Measurements from ENCODE around the gene PROCA1.
"Not testable (repeated sequence)": the region's sequence is repeated elsewhere in the genome, so short reads cannot be mapped to it uniquely, and the experiment has no call there.

The PROCA1 gene

DNA sequence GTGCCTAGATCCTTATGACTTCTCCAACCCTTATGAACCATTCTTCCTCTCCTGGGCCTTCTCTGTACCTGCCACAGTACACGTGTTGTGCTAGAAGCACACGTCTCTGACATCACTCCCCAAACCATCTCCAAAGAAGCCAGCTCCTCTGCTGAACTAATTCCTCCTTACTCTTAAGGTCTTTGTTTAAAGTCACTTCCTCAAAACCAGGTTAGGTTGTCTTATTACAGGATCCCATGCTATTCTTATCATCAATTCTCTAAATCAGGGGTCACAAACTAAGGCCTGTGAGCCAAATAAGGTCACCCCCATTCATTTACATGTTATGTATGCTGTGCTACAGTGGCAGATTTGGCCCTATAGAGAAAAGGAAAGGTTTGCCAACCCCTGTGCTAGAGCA, 45.7 kb downstream of the PROCA1 start:
- DNase-seq: no peak

DNA sequence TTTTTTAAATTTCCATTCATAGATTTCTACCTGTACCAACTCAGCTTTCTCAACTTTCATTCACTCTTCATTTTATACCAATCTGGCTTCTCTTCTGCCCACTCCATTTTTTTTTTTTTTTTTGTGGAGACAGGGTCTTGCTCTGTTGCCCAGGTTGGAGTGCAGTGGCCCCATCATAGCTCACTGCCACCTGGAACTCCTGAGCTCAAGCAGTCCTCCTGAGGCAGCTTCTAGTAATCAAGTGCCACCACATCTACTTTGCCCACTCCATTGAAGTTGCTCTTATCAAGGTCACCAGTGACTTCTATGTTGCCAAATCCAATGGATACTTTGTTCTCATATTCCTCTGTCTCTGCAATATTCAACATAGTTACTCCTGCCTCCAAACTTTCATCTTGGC, 48.0 kb downstream of the PROCA1 start:
- DNase-seq: no peak

DNA sequence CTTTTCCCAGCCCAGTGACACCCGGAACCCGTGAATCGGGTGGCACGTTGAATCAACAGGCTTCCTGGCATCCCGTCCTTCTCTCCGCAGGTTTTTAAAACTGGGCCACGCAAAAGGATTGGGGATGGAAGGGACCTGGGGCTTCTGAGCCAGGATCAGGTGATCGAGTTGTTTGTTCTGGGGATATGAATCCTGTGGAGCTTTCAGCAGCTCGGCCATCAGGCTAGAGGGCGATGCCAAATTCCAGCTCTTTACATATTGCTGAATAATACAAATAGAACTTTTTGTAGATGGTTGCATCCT, 49.2 kb downstream of the PROCA1 start:
- no peak for DNase-seq

DNA sequence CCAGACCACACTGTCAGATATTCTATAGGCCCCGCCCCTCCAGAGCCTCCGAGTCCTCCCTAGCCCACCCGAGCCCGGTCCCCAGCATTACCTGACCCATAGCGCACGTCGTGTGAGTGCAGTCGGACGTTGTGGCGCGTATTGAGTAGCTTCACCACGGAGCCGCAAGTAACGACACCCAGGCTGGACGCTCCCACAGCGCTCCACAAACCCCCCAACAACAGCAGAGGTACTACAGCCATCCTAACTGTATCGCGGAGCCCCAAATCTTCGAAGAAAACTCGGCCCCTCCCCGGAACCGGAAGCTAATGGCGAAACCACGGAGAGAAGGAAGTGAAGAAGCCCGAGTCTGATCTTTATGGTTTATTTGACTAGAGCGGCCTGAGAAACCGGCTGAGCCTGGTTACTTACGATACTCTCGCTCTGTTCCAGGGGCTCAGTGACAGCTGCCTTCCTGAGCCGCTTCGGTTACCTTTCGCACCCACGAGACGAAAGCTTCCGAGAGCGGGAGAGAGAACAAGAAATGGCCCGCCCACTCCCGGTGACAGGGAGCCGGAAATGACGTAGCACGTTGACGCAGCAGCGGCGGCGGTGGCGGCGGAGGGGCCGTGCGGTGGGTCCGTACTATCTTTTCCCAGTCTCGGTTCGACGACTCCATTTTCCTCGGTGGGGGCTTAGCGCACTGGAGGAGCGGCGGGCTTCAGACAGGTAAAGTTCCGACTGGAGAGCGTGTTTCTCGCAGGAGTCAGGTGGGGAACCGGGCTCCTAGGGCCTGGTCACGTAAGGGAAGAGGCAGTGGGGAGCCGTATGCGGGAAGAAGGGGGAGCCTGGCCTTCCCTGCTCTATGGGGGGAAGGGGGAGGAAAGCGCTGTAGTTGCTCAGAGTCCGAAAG, 49.8 kb downstream of the PROCA1 start, which contains the start of the genes SDF2 and SUPT6H:
Gene SDF2 (minus strand): TSS at position 272 of the 892 bp plus-strand sequence. CDS start 30 bp downstream, at position 242.
Gene SUPT6H (plus strand): TSS at position 571 of the 892 bp plus-strand sequence. CDS start 11,197 bp downstream, outside the sequence.
- DNase-seq: peak; percentile 98 to 99

DNA sequence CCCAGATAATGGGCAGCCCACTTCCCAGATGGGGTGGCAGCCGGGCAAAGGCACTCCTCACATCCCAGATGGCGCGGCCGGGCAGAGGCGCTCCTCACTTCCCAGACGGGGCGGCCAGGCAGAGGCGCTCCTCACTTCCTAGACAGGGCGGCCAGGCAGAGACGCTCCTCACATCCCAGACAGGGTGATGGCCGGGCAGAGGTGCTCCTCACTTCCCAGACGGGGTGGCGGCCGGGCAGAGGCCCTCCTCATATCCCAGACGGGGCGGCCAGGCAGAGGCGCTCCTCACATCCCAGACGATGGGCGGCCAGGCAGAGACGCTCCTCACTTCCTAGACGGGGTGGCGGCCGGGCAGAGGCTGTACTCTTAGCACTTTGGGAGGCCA, 52.2 kb downstream of the PROCA1 start:
- not testable (repeated sequence) for DNase-seq

DNA sequence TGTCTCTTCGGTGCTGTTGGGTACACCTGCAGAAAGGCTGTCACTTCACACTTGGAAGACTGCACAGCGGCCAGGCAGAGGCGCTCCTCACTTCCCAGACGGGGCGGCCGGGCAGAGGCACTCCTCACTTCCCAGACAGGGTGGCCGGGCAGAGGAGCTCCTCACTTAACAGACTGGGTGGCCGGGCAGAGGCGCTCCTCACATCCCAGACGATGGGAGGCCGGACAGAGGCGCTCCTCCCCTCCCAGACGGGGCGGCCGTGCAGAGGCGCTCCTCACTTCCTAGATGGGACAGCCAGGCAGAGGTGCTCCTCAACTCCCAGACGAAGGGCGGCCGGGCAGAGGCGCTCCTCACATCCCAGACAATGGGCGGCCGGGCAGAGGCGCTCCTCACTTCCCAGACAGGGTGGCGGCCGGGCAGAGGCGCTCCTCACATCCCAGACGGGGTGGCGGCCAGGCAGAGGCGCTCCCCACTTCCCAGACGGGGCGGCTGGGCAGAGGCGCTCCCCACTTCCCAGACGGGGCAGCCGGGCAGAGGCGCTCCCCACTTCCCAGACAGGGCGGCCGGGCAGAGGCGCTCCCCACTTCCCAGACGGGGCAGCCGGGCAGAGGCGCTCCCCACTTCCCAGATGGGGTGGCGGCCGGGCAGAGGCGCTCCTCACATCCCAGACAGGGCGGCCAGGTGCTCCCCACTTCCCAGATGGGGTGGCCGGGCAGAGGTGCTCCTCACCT, 52.8 kb downstream of the PROCA1 start:
- not testable (repeated sequence) for DNase-seq

DNA sequence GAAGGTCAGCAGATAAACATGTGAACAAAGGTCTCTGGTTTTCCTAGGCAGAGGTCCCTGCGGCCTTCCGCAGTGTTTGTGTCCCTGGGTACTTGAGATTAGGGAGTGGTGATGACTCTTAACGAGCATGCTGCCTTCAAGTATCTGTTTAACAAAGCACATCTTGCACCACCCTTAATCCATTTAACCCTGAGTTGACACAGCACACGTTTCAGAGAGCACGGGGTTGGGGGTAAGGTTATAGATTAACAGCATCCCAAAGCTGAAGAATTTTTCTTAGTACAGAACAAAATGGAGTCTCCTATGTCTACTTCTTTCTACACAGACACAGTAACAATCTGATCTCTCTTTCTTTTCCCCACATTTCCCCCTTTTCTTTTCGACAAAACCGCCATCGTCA, 53.3 kb downstream of the PROCA1 start:
- not testable (repeated sequence) for DNase-seq

DNA sequence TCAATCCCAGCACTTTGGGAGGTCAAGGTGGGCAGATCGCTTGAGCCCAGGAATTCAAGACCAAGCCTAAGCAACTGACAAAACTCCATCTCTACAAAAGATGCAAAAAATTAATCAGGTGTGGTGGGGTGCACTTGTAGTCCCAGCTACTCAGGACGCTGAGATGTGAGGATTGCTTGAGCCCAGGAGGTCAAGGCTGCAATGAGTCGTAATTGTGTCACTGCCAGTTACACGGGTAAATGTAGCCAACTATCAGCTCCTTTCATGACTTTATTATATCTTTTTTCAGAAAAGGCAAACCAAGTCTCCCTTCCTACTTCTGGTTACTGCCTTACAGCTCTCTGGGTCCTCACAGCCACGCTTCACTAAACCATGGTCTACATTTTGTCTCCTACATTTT, 53.9 kb downstream of the PROCA1 start:
- no peak for DNase-seq

DNA sequence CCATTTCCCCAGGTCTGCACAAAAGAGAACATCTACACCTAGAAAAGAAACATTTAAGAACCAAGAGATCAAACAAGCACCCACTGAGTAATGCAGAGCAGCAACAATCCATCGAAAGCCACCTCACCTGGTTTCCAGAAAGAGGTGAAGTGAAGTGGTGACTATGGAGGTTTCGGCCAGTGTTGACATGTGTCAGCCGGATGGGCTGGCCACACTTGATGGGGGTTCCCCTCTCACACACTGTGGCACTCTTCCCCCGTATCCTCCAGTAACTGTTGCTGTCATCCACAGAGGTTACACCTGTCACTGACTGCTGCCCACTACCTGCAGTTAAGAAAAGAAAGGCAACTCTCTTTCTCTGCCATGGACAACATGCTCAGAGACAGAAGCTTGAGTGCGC, 56.5 kb downstream of the PROCA1 start:
- no peak for DNase-seq

Measured in activated T-cell treated with anti-CD3 and anti-CD28 coated beads, Interleukin-2, amount 50 U/mL, for 48 hours (primary cell).